Measurements from ENCODE around the gene TRPM1.

TRPM1 gene

GRCh38 chr15:31102374-31103342, 1.1 kb upstream of the TRPM1 start:
- Histone ChIP-seq H3K9ac (ENCODE audit: insufficient read length, low read depth) (no peak overlapping the region), H3K27me3 (ENCODE audit: insufficient read depth, insufficient read length) (no peaks in the 10 kb centered on the region), H3K36me3 (ENCODE audit: insufficient read depth, insufficient read length, low read length) (no peaks in the 10 kb centered on the region), H3K9me3 (ENCODE audit: insufficient read depth, low read length) (no peaks in the 10 kb centered on the region), H3K4me3 (ENCODE audit: insufficient read length, low read depth) (no peak overlapping the region), H3K4me1 (ENCODE audit: insufficient read depth, insufficient read length) (no peaks in the 10 kb centered on the region)
- TF ChIP-seq SUZ12 (IDR thresholded peaks at IDR 0.05; ENCODE audit: extremely low read depth, insufficient read depth, insufficient read length) (no peak), ZNF274 (IDR thresholded peaks at IDR 0.05; ENCODE audit: low read depth, low read length) (no peak), YY1 (IDR thresholded peaks at IDR 0.05; ENCODE audit: insufficient read depth, insufficient read length) (no peak)
- no peak for DNase-seq (ENCODE audit: low read depth, low spot score)

GRCh38 chr15:31102039-31102321, 455 bp upstream of the TRPM1 start:
- no peak for DNase-seq (ENCODE audit: low read depth, low spot score)
- TF ChIP-seq YY1 (IDR thresholded peaks at IDR 0.05; ENCODE audit: insufficient read depth, insufficient read length) (no peak), ZNF274 (IDR thresholded peaks at IDR 0.05; ENCODE audit: low read depth, low read length) (no peak), SUZ12 (IDR thresholded peaks at IDR 0.05; ENCODE audit: extremely low read depth, insufficient read depth, insufficient read length) (no peak)
- Histone ChIP-seq H3K9ac (ENCODE audit: insufficient read length, low read depth) (no peak overlapping the region), H3K4me1 (ENCODE audit: insufficient read depth, insufficient read length) (no peaks in the 10 kb centered on the region), H3K4me3 (ENCODE audit: insufficient read length, low read depth) (no peak overlapping the region), H3K9me3 (ENCODE audit: insufficient read depth, low read length) (no peaks in the 10 kb centered on the region), H3K36me3 (ENCODE audit: insufficient read depth, insufficient read length, low read length) (no peaks in the 10 kb centered on the region), H3K27me3 (ENCODE audit: insufficient read depth, insufficient read length) (no peaks in the 10 kb centered on the region)

GRCh38 chr15:31100738-31101137, 787 bp downstream of the TRPM1 start:
- no peak overlapping the region for H3K9ac ChIP-seq (ENCODE audit: insufficient read length, low read depth)

GRCh38 chr15:31098953-31099740, 2.4 kb downstream of the TRPM1 start:
- Histone ChIP-seq H3K36me3 (ENCODE audit: insufficient read depth, insufficient read length, low read length) (no peaks in the 10 kb centered on the region), H3K9ac (ENCODE audit: insufficient read length, low read depth) (no peak overlapping the region), H3K4me1 (ENCODE audit: insufficient read depth, insufficient read length) (no peaks in the 10 kb centered on the region), H3K9me3 (ENCODE audit: insufficient read depth, low read length) (no peaks in the 10 kb centered on the region), H3K4me3 (ENCODE audit: insufficient read length, low read depth) (no peak overlapping the region), H3K27me3 (ENCODE audit: insufficient read depth, insufficient read length) (no peaks in the 10 kb centered on the region)
- TF ChIP-seq YY1 (IDR thresholded peaks at IDR 0.05; ENCODE audit: insufficient read depth, insufficient read length) (no peak), SUZ12 (IDR thresholded peaks at IDR 0.05; ENCODE audit: extremely low read depth, insufficient read depth, insufficient read length) (no peak), ZNF274 (IDR thresholded peaks at IDR 0.05; ENCODE audit: low read depth, low read length) (no peak)
- no peak for DNase-seq (ENCODE audit: low read depth, low spot score)

More at GRCh38 chr15:31100738-31101137, 787 bp downstream of the TRPM1 start:
- Histone ChIP-seq H3K36me3 (ENCODE audit: insufficient read depth, insufficient read length, low read length) (no peaks in the 10 kb centered on the region), H3K4me3 (ENCODE audit: insufficient read length, low read depth) (no peak overlapping the region), H3K27me3 (ENCODE audit: insufficient read depth, insufficient read length) (no peaks in the 10 kb centered on the region), H3K4me1 (ENCODE audit: insufficient read depth, insufficient read length) (no peaks in the 10 kb centered on the region), H3K9me3 (ENCODE audit: insufficient read depth, low read length) (no peaks in the 10 kb centered on the region)
- no peak for DNase-seq (ENCODE audit: low read depth, low spot score)
- TF ChIP-seq YY1 (IDR thresholded peaks at IDR 0.05; ENCODE audit: insufficient read depth, insufficient read length) (no peak), ZNF274 (IDR thresholded peaks at IDR 0.05; ENCODE audit: low read depth, low read length) (no peak), SUZ12 (IDR thresholded peaks at IDR 0.05; ENCODE audit: extremely low read depth, insufficient read depth, insufficient read length) (no peak)

GRCh38 chr15:31098491-31098917, 3.0 kb downstream of the TRPM1 start:
- Histone ChIP-seq H3K4me1 (ENCODE audit: insufficient read depth, insufficient read length) (no peaks in the 10 kb centered on the region), H3K4me3 (ENCODE audit: insufficient read length, low read depth) (no peak overlapping the region), H3K9ac (ENCODE audit: insufficient read length, low read depth) (no peak overlapping the region), H3K36me3 (ENCODE audit: insufficient read depth, insufficient read length, low read length) (no peaks in the 10 kb centered on the region), H3K27me3 (ENCODE audit: insufficient read depth, insufficient read length) (no peaks in the 10 kb centered on the region), H3K9me3 (ENCODE audit: insufficient read depth, low read length) (no peaks in the 10 kb centered on the region)
- TF ChIP-seq SUZ12 (IDR thresholded peaks at IDR 0.05; ENCODE audit: extremely low read depth, insufficient read depth, insufficient read length), result no peak
- no peak for TF ChIP-seq YY1 (IDR thresholded peaks at IDR 0.05; ENCODE audit: insufficient read depth, insufficient read length)
- TF ChIP-seq ZNF274 (IDR thresholded peaks at IDR 0.05; ENCODE audit: low read depth, low read length), result no peak
- no peak for DNase-seq (ENCODE audit: low read depth, low spot score)

GRCh38 chr15:31096563-31096962, 5.0 kb downstream of the TRPM1 start:
- no peak for DNase-seq (ENCODE audit: low read depth, low spot score)
- H3K4me3 ChIP-seq (ENCODE audit: insufficient read length, low read depth), result no peak overlapping the region
- no peak overlapping the region for H3K9ac ChIP-seq (ENCODE audit: insufficient read length, low read depth)
- H3K9me3 ChIP-seq (ENCODE audit: insufficient read depth, low read length), result no peaks in the 10 kb centered on the region
- H3K36me3 ChIP-seq (ENCODE audit: insufficient read depth, insufficient read length, low read length), result no peaks in the 10 kb centered on the region
- no peaks in the 10 kb centered on the region for H3K27me3 ChIP-seq (ENCODE audit: insufficient read depth, insufficient read length)
- no peaks in the 10 kb centered on the region for H3K4me1 ChIP-seq (ENCODE audit: insufficient read depth, insufficient read length)
- TF ChIP-seq ZNF274 (IDR thresholded peaks at IDR 0.05; ENCODE audit: low read depth, low read length) (no peak), YY1 (IDR thresholded peaks at IDR 0.05; ENCODE audit: insufficient read depth, insufficient read length) (no peak), SUZ12 (IDR thresholded peaks at IDR 0.05; ENCODE audit: extremely low read depth, insufficient read depth, insufficient read length) (no peak)

GRCh38 chr15:31091481-31091880, 10.0 kb downstream of the TRPM1 start:
- Histone ChIP-seq H3K9me3 (ENCODE audit: insufficient read depth, low read length) (no peaks in the 10 kb centered on the region), H3K36me3 (ENCODE audit: insufficient read depth, insufficient read length, low read length) (no peaks in the 10 kb centered on the region), H3K27me3 (ENCODE audit: insufficient read depth, insufficient read length) (no peaks in the 10 kb centered on the region), H3K4me3 (ENCODE audit: insufficient read length, low read depth) (no peak overlapping the region), H3K4me1 (ENCODE audit: insufficient read depth, insufficient read length) (no peaks in the 10 kb centered on the region), H3K9ac (ENCODE audit: insufficient read length, low read depth) (no peak overlapping the region)
- TF ChIP-seq ZNF274 (IDR thresholded peaks at IDR 0.05; ENCODE audit: low read depth, low read length), result no peak
- no peak for TF ChIP-seq YY1 (IDR thresholded peaks at IDR 0.05; ENCODE audit: insufficient read depth, insufficient read length)
- TF ChIP-seq SUZ12 (IDR thresholded peaks at IDR 0.05; ENCODE audit: extremely low read depth, insufficient read depth, insufficient read length), result no peak
- DNase-seq (ENCODE audit: low read depth, low spot score), result no peak
